A549 (cell line): ENCODE measurements around the gene MAP3K21. TPM values are rescaled to one million over a fixed set of nuclear protein-coding genes. Genes with fewer than 3 reads are reported as not detected.

ENCODE experiments used
- ATAC-seq, 2 experiments: fragments of 200-7000 bp in 1 of 2; fragments of >200 bp in 1 of 2; cut with Nextera tagmentation in 1 of 2; cut with Tn5 transposase in 1 of 2; 3 replicates each; pipeline versions ENCODE4 v1.8.0 to v1.9.1; 2018 to 2020; ENCODE audit warnings: mild to moderate bottlenecking in 1 of 2, moderate library complexity in 1 of 2
- CTCF ChIA-PET: fragments of 300-600 bp; sonication (Branson Sonifier 250); formaldehyde crosslinking; extraction: SDS; loops from one replicate; lab custom pipeline; 2021; ENCODE audit warnings: antibody characterized with exemption, inconsistent platforms; lab: Yijun Ruan, JAX
- POLR2A ChIA-PET: fragments of 350-600 bp; formaldehyde crosslinking; extraction: SDS; loops from one replicate; lab custom pipeline; 2021; ENCODE audit warnings: antibody characterized with exemption, inconsistent platforms; lab: Yijun Ruan, JAX
- DNase-seq, 2 experiments: peaks; one replicate each; pipeline versions ENCODE4 v3.0.0 to v3.0.0-alpha.2; 2011 to 2016; ENCODE audit warnings: low read depth in 1 of 2, low spot score in 1 of 2
- FAIRE-seq: peaks from 2 replicates; lab custom pipeline; 2011; peaks lifted over from hg19 to GRCh38; lab: Jason Lieb, UNC
- H3K27ac ChIP-seq, 2 experiments: fragments of >200 bp; sonication (Bioruptor Twin); formaldehyde crosslinking; 3 replicates each; pipeline ENCODE4 v1.5.1; 2016 to 2017
- H3K4me1 ChIP-seq: fragments of >200 bp; sonication (Bioruptor Twin); formaldehyde crosslinking; 3 replicates; pipeline ENCODE4 v1.6.1; 2016
- H3K4me2 ChIP-seq: fragments of >200 bp; sonication (Bioruptor Twin); formaldehyde crosslinking; 3 replicates; pipeline ENCODE4 v1.6.1; 2016
- H3K4me3 ChIP-seq: fragments of >200 bp; sonication (Bioruptor Twin); formaldehyde crosslinking; 3 replicates; pipeline ENCODE4 v1.5.1; 2016
- H3K9me3 ChIP-seq: fragments of >200 bp; sonication (Bioruptor Twin); formaldehyde crosslinking; 3 replicates; pipeline ENCODE4 v1.6.1; 2016
- CEBPB ChIP-seq, 2 experiments: fragments of >200 bp in 1 of 2; sonication (Bioruptor Twin) in 1 of 2; formaldehyde crosslinking in 1 of 2; IDR thresholded peaks; 2 replicates each; pipeline ENCODE4 v1.6.1; 2012 to 2016
- EP300 ChIP-seq, 2 experiments: fragments of >200 bp; sonication (Bioruptor Twin); formaldehyde crosslinking; IDR thresholded peaks; 2 replicates in 1 of 2; 3 replicates in 1 of 2; pipeline ENCODE4 v1.6.1; 2016 to 2017
- ESRRA ChIP-seq: fragments of 150-350 bp; IDR thresholded peaks from 2 replicates; pipeline ENCODE4 v1.6.1; 2014; ENCODE audit warnings: mild to moderate bottlenecking, low read length, borderline replicate concordance
- GATA3 ChIP-seq: IDR thresholded peaks from 2 replicates; pipeline ENCODE4 v1.6.1; 2012; ENCODE audit warnings: borderline replicate concordance
- HMGXB4 ChIP-seq: fragments of 250-450 bp; sonication (Bioruptor Pico); IDR thresholded peaks from 2 replicates; pipeline ENCODE4 v1.5.0; 2021; ENCODE audit warnings: mild to moderate bottlenecking, moderate library complexity, borderline replicate concordance
- HOXA7 ChIP-seq: fragments of 250-450 bp; sonication (Bioruptor Pico); IDR thresholded peaks from 2 replicates; pipeline ENCODE4 v1.5.0; 2020; ENCODE audit warnings: mild to moderate bottlenecking, moderate library complexity
- JUN ChIP-seq, 2 experiments: fragments of >200 bp; sonication (Bioruptor Twin); formaldehyde crosslinking; IDR thresholded peaks; 2 replicates in 1 of 2; 3 replicates in 1 of 2; pipeline ENCODE4 v1.6.1; 2016 to 2017
- KDM5A ChIP-seq: fragments of 200-600 bp; sonication (generic); IDR thresholded peaks from 2 replicates; pipeline ENCODE4 v1.6.1; 2016; ENCODE audit warnings: antibody characterized with exemption, mild to moderate bottlenecking
- MYC ChIP-seq: IDR thresholded peaks from 2 replicates; pipeline ENCODE4 v1.6.1; 2012; ENCODE audit warnings: mild to moderate bottlenecking, inconsistent platforms, low read length, improper control_type of control experiment, borderline replicate concordance
- NFE2L2 ChIP-seq: fragments of 150-350 bp; conservative IDR thresholded peaks from 2 replicates; pipeline ENCODE4 v1.6.1; 2014; ENCODE audit warnings: low read length
- NPAS2 ChIP-seq: fragments of 250-450 bp; sonication (Bioruptor Pico); IDR thresholded peaks from 2 replicates; pipeline ENCODE4 v1.8.0; 2022; ENCODE audit warnings: mild to moderate bottlenecking, moderate library complexity, borderline replicate concordance
- PBX3 ChIP-seq: IDR thresholded peaks from 2 replicates; pipeline ENCODE4 v1.6.1; 2012
- PHF8 ChIP-seq: fragments of 200-600 bp; sonication (generic); IDR thresholded peaks from 2 replicates; pipeline ENCODE4 v1.6.1; 2016; ENCODE audit warnings: low read depth, mild to moderate bottlenecking, antibody characterized with exemption, moderate library complexity, borderline replicate concordance
- POLR2A ChIP-seq: IDR thresholded peaks from 2 replicates; pipeline ENCODE4 v1.6.1; 2012; ENCODE audit warnings: mild to moderate bottlenecking, low read length
- POLR2AphosphoS2 ChIP-seq: conservative IDR thresholded peaks from 2 replicates; pipeline ENCODE4 v1.6.1; 2012; ENCODE audit warnings: low read length, improper control_type of control experiment, inconsistent platforms
- RAD21 ChIP-seq, 2 experiments: fragments of >200 bp in 1 of 2; sonication (Bioruptor Twin) in 1 of 2; formaldehyde crosslinking in 1 of 2; IDR thresholded peaks in 1 of 2; conservative IDR thresholded peaks in 1 of 2; 2 replicates in 1 of 2; 3 replicates in 1 of 2; pipeline ENCODE4 v1.6.1; 2012 to 2018; ENCODE audit warnings: inconsistent platforms in 1 of 2
- RCOR1 ChIP-seq: fragments of 150-350 bp; IDR thresholded peaks from 2 replicates; pipeline ENCODE4 v1.6.1; 2014; ENCODE audit warnings: antibody characterized with exemption, low read length, low read depth
- SMC3 ChIP-seq: fragments of >200 bp; sonication (Bioruptor Twin); formaldehyde crosslinking; IDR thresholded peaks from 3 replicates; pipeline ENCODE4 v1.6.1; 2018; ENCODE audit warnings: inconsistent platforms
- ZC3H11A ChIP-seq: fragments of 450-650 bp; IDR thresholded peaks from 2 replicates; pipeline ENCODE4 v1.6.1; 2014; ENCODE audit warnings: antibody characterized with exemption, mild to moderate bottlenecking
- WGBS: methylation state at CpG from one replicate; pipeline ENCODE4 v1.1.6; 2017; ENCODE audit errors: missing lambda C conversion rate; 5-methylcytosine and 5-hydroxymethylcytosine counted together
- polyA plus RNA-seq, 4 experiments: library from polyadenylated mRNA; depleted of rRNA in 3 of 4; stranded (reverse); fragments of >200 nt; fragmentation: RNase III in 1 of 4; extraction: RNeasy Plus Mini Kit Qiagen cat#74134 plus additional on column Dnase treatment in 1 of 4; gene quantifications; 2 replicates in 3 of 4; 3 replicates in 1 of 4; pipeline ENCODE4 v1.2.3, GENCODE V29; 2011 to 2017
- TF ChIP-seq, protein P1 (sequence below): IDR thresholded peaks from 2 replicates; pipeline ENCODE4 v1.6.1; 2012
- TF ChIP-seq, protein P2 (sequence below): fragments of >200 bp; sonication (Bioruptor Twin); formaldehyde crosslinking; IDR thresholded peaks from 3 replicates; pipeline ENCODE4 v1.6.1; 2016
- TF ChIP-seq, protein P3 (sequence below): fragments of 450-650 bp; IDR thresholded peaks from 2 replicates; pipeline ENCODE4 v1.6.1; 2014; ENCODE audit warnings: antibody characterized with exemption
- TF ChIP-seq, protein P4 (sequence below): fragments of 200-600 bp; sonication (generic); IDR thresholded peaks from 2 replicates; pipeline ENCODE4 v1.6.1; 2016; ENCODE audit warnings: antibody characterized with exemption, mild to moderate bottlenecking, moderate library complexity

The MAP3K21 gene
- polyA plus RNA-seq, 2 of the 4 experiments (the other 2 are of a cell fraction), result 14.4 to 26.9 TPM

GRCh38 chr1:233295237-233295974 lies 32.1 kb upstream of the MAP3K21 start, which contains the start of gene PCNX2:
Gene PCNX2 (minus strand): TSS chr1:233295725. CDS start chr1:233295478, 247 bp downstream.
- Histone ChIP-seq H3K27ac (peak within 1 kb of the TSS; percentile 88 to 99), H3K4me1 (peaks cover 50% of the 10 kb centered on the region), H3K4me2 (peak within 1 kb of the TSS; percentile 79)
- TF ChIP-seq GATA3, result no peak
- TF ChIP-seq POLR2A, result peak; percentile 72
- TF ChIP-seq HOXA7 (CRISPR knock-in tag), result no peak
- TF ChIP-seq, protein P1, sequence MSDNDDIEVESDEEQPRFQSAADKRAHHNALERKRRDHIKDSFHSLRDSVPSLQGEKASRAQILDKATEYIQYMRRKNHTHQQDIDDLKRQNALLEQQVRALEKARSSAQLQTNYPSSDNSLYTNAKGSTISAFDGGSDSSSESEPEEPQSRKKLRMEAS, result peak; percentile 29
- TF ChIP-seq KDM5A, result peak; percentile 25; the same call in 1 of the 2 replicates
- TF ChIP-seq PHF8, result no peak; the same call in 1 of the 2 replicates
- peak in 1 of 2 experiments; percentile 77; a peak in 3 of 5 replicates for TF ChIP-seq JUN (IDR thresholded peaks at IDR 0.05)
- no peak for TF ChIP-seq MYC
- TF ChIP-seq, protein P2, sequence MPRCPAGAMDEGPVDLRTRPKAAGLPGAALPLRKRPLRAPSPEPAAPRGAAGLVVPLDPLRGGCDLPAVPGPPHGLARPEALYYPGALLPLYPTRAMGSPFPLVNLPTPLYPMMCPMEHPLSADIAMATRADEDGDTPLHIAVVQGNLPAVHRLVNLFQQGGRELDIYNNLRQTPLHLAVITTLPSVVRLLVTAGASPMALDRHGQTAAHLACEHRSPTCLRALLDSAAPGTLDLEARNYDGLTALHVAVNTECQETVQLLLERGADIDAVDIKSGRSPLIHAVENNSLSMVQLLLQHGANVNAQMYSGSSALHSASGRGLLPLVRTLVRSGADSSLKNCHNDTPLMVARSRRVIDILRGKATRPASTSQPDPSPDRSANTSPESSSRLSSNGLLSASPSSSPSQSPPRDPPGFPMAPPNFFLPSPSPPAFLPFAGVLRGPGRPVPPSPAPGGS, result peak; percentile 66; the same call in 1 of the 3 replicates
- no peak for TF ChIP-seq ZC3H11A
- TF ChIP-seq, all 56 proteins: peak for 5
- Histone ChIP-seq H3K4me3 (peak within 1 kb of the TSS; percentile 92), H3K9me3 (no peaks in the 10 kb centered on the region)
- ChIA-PET POLR2A (no interaction called here), CTCF (interaction anchor here (0.7 to 1.8 kb wide), 3 partner anchors 9 to 781 kb away, joined by 3 to 6 read pairs (median 4); no protein-coding TSS in a partner anchor)
- 2% methylated on average over 25 of the region's 54 CpGs for WGBS
- no peak for FAIRE-seq
- peak; percentile 90 to 91 for ATAC-seq
- peak; percentile 62 to 88 for DNase-seq

DNA sequence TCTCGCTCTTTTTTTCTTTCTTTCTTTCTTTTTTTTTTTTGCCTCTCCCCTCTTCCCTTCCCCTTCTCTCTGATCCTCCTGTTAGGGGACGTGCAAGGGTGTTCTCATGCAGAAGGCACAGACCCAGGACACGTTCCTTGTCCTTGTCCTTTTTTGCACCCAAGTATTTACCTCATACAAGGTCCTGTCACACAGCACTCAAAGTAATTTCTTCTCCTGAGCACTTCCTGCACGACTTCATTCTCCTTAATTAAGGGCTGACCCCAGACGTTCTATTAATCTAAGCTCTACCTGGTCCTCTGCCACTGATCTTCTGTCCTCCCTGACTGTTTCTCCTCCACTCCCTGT lies 31.6 kb upstream of the MAP3K21 start:
- Histone ChIP-seq H3K9me3 (0 out of 3 replicates have a peak, but pooled peaks cover 2% of the 10 kb centered on the region), H3K4me2 (peak overlapping the region; percentile 79)
- no peak for DNase-seq
- WGBS, result 2% methylated on average over 5 of the region's 5 CpGs
- TF ChIP-seq PBX3 (no peak), CEBPB (IDR thresholded peaks at IDR 0.05) (no peak), SMC3 (no peak), POLR2AphosphoS2 (no peak), NFE2L2 (no peak), JUN (IDR thresholded peaks at IDR 0.05) (no peak), HMGXB4 (CRISPR knock-in tag) (no peak), RCOR1 (no peak), HOXA7 (CRISPR knock-in tag) (no peak), PHF8 (no peak), POLR2A (no peak), RAD21 (conservative IDR thresholded peaks at IDR 0.05 in 1 of 2, IDR thresholded peaks at IDR 0.05 in 1 of 2) (no peak), GATA3 (no peak), EP300 (IDR thresholded peaks at IDR 0.05) (no peak), ESRRA (no peak), NPAS2 (CRISPR knock-in tag) (no peak)
- TF ChIP-seq, protein P3, sequence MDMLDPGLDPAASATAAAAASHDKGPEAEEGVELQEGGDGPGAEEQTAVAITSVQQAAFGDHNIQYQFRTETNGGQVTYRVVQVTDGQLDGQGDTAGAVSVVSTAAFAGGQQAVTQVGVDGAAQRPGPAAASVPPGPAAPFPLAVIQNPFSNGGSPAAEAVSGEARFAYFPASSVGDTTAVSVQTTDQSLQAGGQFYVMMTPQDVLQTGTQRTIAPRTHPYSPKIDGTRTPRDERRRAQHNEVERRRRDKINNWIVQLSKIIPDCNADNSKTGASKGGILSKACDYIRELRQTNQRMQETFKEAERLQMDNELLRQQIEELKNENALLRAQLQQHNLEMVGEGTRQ, result no peak
- TF ChIP-seq, protein P4, sequence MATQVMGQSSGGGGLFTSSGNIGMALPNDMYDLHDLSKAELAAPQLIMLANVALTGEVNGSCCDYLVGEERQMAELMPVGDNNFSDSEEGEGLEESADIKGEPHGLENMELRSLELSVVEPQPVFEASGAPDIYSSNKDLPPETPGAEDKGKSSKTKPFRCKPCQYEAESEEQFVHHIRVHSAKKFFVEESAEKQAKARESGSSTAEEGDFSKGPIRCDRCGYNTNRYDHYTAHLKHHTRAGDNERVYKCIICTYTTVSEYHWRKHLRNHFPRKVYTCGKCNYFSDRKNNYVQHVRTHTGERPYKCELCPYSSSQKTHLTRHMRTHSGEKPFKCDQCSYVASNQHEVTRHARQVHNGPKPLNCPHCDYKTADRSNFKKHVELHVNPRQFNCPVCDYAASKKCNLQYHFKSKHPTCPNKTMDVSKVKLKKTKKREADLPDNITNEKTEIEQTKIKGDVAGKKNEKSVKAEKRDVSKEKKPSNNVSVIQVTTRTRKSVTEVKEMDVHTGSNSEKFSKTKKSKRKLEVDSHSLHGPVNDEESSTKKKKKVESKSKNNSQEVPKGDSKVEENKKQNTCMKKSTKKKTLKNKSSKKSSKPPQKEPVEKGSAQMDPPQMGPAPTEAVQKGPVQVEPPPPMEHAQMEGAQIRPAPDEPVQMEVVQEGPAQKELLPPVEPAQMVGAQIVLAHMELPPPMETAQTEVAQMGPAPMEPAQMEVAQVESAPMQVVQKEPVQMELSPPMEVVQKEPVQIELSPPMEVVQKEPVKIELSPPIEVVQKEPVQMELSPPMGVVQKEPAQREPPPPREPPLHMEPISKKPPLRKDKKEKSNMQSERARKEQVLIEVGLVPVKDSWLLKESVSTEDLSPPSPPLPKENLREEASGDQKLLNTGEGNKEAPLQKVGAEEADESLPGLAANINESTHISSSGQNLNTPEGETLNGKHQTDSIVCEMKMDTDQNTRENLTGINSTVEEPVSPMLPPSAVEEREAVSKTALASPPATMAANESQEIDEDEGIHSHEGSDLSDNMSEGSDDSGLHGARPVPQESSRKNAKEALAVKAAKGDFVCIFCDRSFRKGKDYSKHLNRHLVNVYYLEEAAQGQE, result no peak
- TF ChIP-seq, all 56 proteins: peak for 0
- ChIA-PET POLR2A (interaction anchor here (0.9 kb wide), 1 partner anchor 20 kb away, joined by 3 read pairs; no protein-coding TSS in a partner anchor), CTCF (interaction anchor here (0.5 to 1.6 kb wide), 4 partner anchors 9 to 1014 kb away, joined by 3 to 6 read pairs (median 4); no protein-coding TSS in a partner anchor)
- FAIRE-seq (no peak), ATAC-seq (no peak)
- Histone ChIP-seq H3K27ac (peak overlapping the region; percentile 88 to 99), H3K4me1 (peaks cover 46% of the 10 kb centered on the region), H3K4me3 (peak overlapping the region; percentile 92)
